GM19239 (cell line): ENCODE data around the gene FAM114A1.

Experiments
- DNase-seq: peaks from one replicate; pipeline ENCODE4 v3.0.0; 2011; ENCODE audit warnings: low spot score; ENCODE audit not compliant: insufficient read length
- FAIRE-seq: peaks from 2 replicates; lab custom pipeline; 2011; peaks lifted over from hg19 to GRCh38; lab: Jason Lieb, UNC

FAM114A1 gene

GRCh38 chr4:38867478-38868058, at the start of gene FAM114A1:
TSS of gene FAM114A1 (plus strand) at chr4:38867806. CDS start at chr4:38878079, 10,273 bp downstream.
- peak; percentile 71 for DNase-seq

DNA sequence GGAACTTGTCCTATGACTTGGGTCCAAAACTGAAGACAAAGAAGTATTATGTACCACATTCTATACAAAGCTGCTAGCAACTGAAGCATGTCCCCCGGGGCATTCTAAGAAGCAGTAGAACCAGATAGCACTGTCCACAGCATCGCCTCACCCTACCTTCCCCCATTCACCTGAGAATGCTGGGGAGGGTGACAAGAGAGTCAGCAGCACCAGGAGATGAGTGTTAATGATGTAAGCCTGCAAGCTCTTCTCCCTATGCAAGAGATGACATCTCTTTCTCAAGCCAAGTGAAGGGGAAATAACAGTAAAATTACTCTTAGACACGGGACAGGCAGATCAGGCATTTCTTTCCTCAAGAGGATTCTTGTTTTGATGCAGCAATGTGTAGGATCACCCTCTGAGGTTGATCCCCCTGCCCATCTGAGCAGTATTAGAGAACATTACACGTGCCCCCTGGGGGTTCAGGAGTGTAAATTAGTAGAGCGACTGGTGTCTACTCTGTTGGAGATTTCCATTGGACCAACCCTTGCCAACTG, 49.1 kb upstream of the FAM114A1 start:
- FAIRE-seq, result peak; percentile 83

More at GRCh38 chr4:38867478-38868058, at the start of gene FAM114A1:
- peak; percentile 55 for FAIRE-seq

GRCh38 chr4:38819569-38819968, 48.0 kb upstream of the FAM114A1 start:
- FAIRE-seq, result peak; percentile 90

More for the DNA sequence above, 49.1 kb upstream of the FAM114A1 start:
- no peak for DNase-seq

DNA sequence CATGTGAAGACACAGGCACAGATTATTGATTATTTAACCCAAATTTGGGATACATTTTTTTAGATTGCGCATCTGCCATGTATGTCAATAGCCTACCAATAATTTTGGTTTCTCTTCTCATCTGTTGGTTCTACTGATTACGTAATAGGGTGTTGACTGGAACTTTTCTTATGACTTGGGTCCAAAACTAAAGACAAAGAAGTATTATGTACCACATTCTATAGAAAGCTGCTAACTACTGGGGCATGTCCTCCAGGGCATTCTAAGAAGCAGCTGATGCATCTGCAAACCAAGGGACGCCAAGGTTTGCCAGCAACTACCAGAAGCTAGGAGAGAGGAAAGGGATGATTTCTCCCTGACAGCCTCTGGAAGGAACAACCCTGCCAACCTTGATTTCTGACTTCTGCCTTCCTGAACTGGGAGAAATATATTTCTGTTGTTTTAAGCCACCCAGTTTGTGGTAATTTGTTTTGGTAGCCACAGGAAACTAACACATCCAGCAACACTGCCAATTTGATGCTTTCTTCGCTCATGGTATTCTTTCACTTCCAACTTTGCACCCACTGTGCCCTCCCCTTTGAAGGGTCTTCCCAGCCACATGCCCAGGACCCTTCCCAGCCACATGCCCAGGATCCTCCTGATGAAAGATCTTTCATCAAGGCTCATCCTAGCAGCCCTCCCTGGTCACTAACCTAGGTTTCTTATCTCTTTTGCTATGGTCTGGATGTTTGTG, 47.1 kb upstream of the FAM114A1 start:
- DNase-seq (peak; percentile 44), FAIRE-seq (peak; percentile 87)

More at GRCh38 chr4:38819569-38819968, 48.0 kb upstream of the FAM114A1 start:
- no peak for DNase-seq

DNA sequence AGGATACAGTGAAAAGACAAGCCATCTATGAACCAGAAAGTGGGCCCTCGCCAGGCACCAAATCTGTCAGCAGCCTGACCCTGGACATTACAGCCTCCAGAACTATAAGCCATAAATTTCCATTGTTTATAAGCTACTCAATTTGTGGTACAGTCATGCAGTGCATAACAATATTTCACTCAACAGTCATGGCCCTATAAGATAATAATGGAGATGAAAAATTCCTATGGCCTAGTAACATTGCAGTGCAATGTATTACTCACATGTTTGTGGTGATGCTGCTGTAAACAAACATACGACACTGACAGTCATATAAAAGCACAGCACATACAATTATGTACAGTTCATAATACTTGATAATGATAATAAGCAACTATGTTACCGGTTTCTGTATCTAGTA, 45.9 kb upstream of the FAM114A1 start:
- FAIRE-seq (peak; percentile 23), DNase-seq (no peak)

DNA sequence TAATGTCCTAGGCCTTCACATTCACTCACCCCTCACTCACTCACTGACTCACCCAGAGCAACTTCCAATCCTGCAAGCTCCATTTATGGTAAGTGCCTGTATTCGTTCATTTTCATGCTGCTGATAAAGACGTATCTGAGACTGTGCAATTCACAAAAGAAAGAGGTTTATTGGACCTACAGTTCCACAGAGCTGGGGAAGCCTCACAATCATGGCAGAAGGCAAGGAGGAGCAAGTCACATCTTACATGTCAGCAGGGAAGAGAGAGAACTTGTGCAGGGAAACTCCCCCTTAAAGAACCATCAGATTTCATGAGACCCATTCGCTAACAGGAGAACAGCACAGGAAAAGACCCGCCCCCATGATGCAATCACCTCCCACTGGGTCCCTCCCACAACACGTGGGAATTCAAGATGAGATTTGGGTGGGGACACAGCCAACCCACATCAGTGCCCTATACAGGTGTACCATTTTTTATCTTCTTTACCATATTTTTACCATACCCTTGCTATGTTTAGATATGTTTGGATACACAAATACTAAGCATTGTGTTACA, 44.8 kb upstream of the FAM114A1 start:
- FAIRE-seq (no peak), DNase-seq (no peak)

DNA sequence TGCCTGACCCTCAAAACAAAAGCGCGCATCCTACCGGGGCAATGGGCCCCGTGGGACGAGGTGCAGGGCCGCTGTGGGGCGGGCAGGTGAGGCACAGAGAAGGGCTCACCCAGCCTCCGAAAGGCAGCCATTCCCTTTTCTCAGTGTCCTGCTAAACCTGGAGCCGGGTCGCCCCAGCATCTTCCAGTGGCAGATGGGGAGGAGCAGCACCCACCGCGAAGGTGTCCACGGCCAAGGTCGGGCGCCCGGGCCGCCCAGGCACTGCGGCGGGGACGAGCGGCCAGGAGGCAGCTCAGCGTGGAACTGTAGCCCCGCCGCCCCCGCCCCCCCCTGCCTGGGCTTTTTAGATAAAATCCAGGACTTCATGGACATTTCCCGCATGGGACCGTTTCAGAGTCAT, 43.8 kb upstream of the FAM114A1 start:
- no peak for FAIRE-seq
- DNase-seq, result no peak

GRCh38 chr4:38829237-38829636, 38.4 kb upstream of the FAM114A1 start:
- DNase-seq (no peak), FAIRE-seq (no peak)

DNA sequence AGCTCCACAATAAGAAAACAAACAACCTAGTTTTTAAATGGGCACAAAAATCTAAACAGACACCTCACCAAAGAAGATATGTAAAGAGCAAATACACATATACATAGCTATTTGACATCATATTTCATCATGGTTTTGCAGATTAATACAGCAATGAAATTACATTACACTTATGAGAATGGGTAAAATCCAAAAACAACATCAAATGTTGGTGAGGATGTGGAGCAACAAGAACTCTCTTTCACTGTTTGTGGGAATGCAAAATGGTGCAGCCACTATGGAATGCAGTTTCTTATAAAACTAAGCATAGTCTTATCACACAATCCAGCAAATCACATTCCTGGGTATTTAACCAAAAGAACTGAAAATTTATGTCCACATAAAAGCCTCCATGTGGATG, 36.0 kb upstream of the FAM114A1 start:
- FAIRE-seq (no peak), DNase-seq (no peak)

DNA sequence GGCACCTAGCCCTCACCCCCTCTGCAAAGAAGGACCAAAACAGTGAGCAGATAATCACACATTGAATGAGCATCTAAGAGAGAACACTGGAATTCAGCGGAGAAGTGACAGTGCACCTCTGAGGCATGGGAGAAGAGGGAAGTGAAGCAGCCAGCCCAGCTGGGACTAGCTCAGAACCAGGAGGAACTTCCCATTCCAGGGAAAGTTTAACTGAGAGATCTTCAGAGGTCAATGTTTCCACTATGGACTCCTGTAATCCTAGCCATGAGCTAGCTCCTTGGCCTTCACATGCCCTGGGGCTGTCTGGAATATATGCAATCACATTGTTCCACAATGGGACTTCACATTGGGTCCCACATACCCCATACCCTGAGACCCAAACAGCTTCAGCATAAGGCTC, 35.4 kb upstream of the FAM114A1 start:
- FAIRE-seq, result no peak
- DNase-seq, result no peak

- FAIRE-seq, result no peak
- DNase-seq, result no peak
These were observed 34.7 kb upstream of the FAM114A1 start for GRCh38 chr4:38832624-38833528.

DNA sequence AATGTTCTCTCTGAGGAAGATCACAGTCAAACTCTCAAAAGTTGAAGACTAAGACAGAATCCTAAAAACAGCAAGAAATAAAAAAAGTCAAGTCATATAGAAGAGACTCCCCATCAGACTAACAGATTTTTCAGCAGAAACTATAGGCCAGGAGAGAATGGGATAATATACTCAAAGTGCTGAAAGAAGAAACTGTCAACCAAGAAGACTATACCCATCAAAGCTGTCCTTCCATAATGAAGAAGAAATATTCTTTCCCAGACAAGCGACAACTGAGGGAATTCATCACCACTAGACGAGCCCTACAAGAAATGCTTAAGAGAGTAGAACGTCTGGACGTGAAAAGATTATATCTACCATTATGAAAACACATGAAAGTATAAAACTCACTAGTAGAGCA, 33.0 kb upstream of the FAM114A1 start:
- DNase-seq (no peak), FAIRE-seq (peak; percentile 45)

GRCh38 chr4:38837334-38837733, 30.3 kb upstream of the FAM114A1 start:
- peak; percentile 23 for FAIRE-seq

DNA sequence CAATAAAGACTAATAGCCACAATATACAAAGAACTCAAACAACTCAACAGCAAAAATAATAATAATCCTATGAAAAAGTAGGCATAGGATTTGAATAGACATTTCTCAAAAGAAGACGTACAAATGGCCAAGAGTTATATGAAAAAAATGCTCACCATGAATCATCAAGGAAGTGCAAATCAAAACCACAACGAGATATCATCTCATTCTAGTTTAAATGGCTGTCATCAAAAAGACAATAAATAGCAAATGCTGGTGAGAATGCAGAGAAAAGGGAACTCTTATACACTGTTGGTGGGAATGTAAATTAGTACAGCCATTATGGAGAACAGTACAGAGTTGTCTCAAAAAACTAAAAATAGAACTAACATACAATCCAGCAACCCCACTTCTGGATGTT, 29.8 kb upstream of the FAM114A1 start:
- peak; percentile 33 for FAIRE-seq
- DNase-seq, result no peak

More at GRCh38 chr4:38837334-38837733, 30.3 kb upstream of the FAM114A1 start:
- DNase-seq, result no peak

DNA sequence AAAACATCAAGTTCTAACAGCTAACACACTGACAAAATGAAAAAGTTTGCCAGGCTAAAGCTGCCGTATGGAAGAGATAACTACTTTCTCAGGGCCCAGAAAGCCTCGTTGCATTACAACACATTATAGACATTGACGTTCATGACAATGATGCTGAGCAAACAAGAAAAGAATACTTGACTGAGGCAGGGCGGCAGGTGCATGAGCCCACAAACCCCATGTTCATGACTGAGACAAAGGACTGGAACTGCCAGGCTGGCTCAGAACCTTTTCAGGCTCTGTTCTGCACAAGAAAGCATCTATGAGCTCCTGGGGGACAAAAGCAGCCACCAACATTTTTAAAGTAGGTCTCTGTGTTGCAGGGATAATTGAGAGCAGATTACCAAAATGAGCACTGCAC, 24.6 kb upstream of the FAM114A1 start:
- no peak for DNase-seq
- no peak for FAIRE-seq

DNA sequence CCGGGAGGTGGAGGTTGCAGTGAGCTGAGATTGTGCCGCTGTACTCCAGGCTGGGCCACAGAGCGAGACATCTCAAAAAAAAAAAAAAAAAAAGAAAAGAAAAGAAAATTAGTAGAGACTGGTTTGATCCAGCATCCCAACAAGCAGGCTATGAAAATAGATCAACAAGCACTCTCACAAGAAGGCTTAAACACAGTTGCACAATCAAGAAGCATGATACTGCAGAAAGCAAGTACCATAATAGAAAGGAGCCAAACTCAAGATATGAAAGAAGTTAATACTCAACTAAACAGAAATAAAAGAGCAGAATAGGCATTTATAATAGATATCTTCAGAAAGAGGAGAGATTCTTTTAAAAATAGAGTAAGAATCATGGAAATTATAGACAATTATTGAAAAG, 21.6 kb upstream of the FAM114A1 start:
- FAIRE-seq, result no peak

DNA sequence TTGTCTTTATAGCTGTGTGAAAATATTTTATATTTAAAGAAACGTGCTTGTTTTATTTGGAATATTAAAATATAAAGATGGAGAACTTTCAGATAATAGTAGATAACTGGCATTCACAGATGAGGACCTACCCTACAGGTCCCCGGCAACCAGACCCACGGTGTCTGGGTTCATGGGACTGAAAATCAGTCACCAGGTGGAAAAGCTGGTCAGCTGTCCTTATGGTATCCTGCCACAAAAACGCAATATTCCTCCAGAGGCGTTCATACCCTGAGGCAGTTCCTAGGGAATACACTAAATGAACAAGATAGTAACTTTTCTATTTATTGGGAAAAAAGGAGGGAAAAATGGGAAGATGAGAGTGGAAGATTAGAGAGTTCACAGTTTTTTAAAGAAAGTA, 12.1 kb upstream of the FAM114A1 start:
- DNase-seq (no peak), FAIRE-seq (peak; percentile 33)

More for the DNA sequence above, 21.6 kb upstream of the FAM114A1 start:
- DNase-seq, result no peak

GRCh38 chr4:38856046-38856445, 11.6 kb upstream of the FAM114A1 start:
- FAIRE-seq, result no peak
- DNase-seq, result no peak

DNA sequence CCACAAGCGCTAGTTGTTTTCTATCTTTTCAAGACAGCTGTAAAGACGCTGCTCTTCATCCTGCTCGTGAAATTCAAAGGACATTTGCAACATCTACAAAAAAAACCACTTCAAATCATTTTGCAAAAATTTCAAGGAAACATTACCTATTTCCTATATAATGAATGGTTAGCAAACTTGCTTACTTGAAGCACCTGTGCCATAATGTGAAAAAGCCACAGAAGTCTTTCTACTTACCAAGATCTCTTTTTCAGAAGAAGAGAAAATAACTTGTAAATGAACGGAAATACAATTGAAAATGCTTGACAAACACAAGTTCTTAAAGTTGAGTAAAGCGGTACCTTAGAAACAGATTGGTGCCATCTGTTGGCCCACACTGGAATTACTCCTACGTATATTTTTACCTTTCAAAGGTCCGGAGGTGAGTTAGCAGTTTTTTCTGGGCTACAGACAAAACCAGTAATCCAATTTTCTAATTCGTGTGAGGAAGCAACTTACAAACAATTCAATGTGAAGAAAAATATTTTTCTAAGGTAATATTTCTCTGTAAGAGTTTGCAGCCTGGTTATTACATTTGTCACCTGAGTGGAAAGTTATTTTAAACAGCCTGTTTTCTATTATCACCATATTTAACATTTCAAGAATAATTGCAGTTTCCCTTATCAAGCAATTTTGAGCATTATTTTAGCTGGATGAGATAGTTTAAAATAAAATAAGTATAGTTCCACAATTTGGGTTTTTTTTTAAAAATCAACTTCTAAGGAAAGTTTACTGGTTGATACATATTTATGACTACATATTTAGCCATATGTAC, 10.9 kb upstream of the FAM114A1 start, which contains the start of gene TLR6:
TSS of gene TLR6 (minus strand) at position 294 of the 814 bp plus-strand sequence. CDS start 27,344 bp downstream, outside the sequence.
- DNase-seq (no peak), FAIRE-seq (peak; percentile 94)
